ENCODE measurements around the gene OR2W1. TPM values are rescaled to one million over a fixed set of nuclear protein-coding genes. Genes with fewer than 3 reads are reported as not detected.

The OR2W1 gene
- polyA plus RNA-seq, 1 of the 3 experiments (the other 2 are of a cell fraction) = not detected

GRCh38 chr6:29087213-29087612, 42.2 kb upstream of the OR2W1 start, which contains the start of gene OR2B3:
TSS of gene OR2B3 (minus strand) at chr6:29087313. CDS start at chr6:29087248, 65 bp downstream.
- no peak within 1 kb of the TSS for H3K4me2 ChIP-seq
- H4K20me1 ChIP-seq (ENCODE audit: insufficient read depth) = no peaks in the 10 kb centered on the region
- H3K9me3 ChIP-seq = no peaks in the 10 kb centered on the region
- ChIA-PET CTCF (no interaction called here), POLR2A (no interaction called here)
- peaks cover 3% of the 10 kb centered on the region; the same call in 1 of the 2 replicates for H3K27me3 ChIP-seq (ENCODE audit: insufficient read depth)
- H3K36me3 ChIP-seq (replicated peaks in 1 of 2; ENCODE audit: control insufficient read depth in 1 of 2, insufficient read depth in 2 of 2, low read length in 1 of 2) = no peaks in the 10 kb centered on the region
- H3K79me2 ChIP-seq (ENCODE audit: insufficient read depth) = no peaks in the 10 kb centered on the region
- no peak within 1 kb of the TSS for H3K9ac ChIP-seq
- no peaks in the 10 kb centered on the region for H3F3A ChIP-seq (replicated peaks; ENCODE audit: insufficient read depth)
- H3K9me2 ChIP-seq = no peaks in the 10 kb centered on the region
- no peak within 1 kb of the TSS for H2AFZ ChIP-seq (ENCODE audit: low read depth)
- H3K27ac ChIP-seq (ENCODE audit: low read depth in 2 of 2, low read length in 1 of 2) = no peak within 1 kb of the TSS
- TF ChIP-seq MAX (IDR thresholded peaks at IDR 0.05; ENCODE audit: low read depth) = no peak
- no peak for TF ChIP-seq SIN3A (IDR thresholded peaks at IDR 0.05; ENCODE audit: borderline replicate concordance, low read depth, low read length)
- TF ChIP-seq ZBTB33 (IDR thresholded peaks at IDR 0.05; ENCODE audit: borderline replicate concordance, low read depth) = no peak
- no peak for TF ChIP-seq RAD21 (IDR thresholded peaks at IDR 0.05; ENCODE audit: low read length)
- TF ChIP-seq GABPA (IDR thresholded peaks at IDR 0.05; ENCODE audit: low read depth) = no peak
- H3K4me3 ChIP-seq (ENCODE audit: low read depth in 2 of 2, low read length in 1 of 2) = no peak within 1 kb of the TSS
- WGBS (ENCODE audit: low lambda C conversion rate) = 0% methylated on average over 1 of the region's 1 CpG
- no peak for DNase-seq
- no peaks in the 10 kb centered on the region for H3K4me1 ChIP-seq (ENCODE audit: control insufficient read depth in 1 of 2, insufficient read depth in 2 of 2, low read depth in 1 of 2, low read length in 1 of 2)

GRCh38 chr6:29082457-29082856, 37.5 kb upstream of the OR2W1 start:
- POLR2A ChIA-PET = no interaction called here

More at GRCh38 chr6:29082457-29082856, 37.5 kb upstream of the OR2W1 start:
- no peak overlapping the region for H3K9ac ChIP-seq
- H3K4me3 ChIP-seq (ENCODE audit: low read depth in 2 of 2, low read length in 1 of 2) = no peak overlapping the region
- no peaks in the 10 kb centered on the region for H3F3A ChIP-seq (replicated peaks; ENCODE audit: insufficient read depth)
- no peaks in the 10 kb centered on the region for H3K79me2 ChIP-seq (ENCODE audit: insufficient read depth)
- no peaks in the 10 kb centered on the region for H3K9me3 ChIP-seq
- H2AFZ ChIP-seq (ENCODE audit: low read depth) = no peak overlapping the region
- H3K4me2 ChIP-seq = no peak overlapping the region
- H3K27me3 ChIP-seq (ENCODE audit: insufficient read depth) = peaks cover 4% of the 10 kb centered on the region; the same call in 1 of the 2 replicates
- no peaks in the 10 kb centered on the region for H3K4me1 ChIP-seq (ENCODE audit: control insufficient read depth in 1 of 2, insufficient read depth in 2 of 2, low read depth in 1 of 2, low read length in 1 of 2)
- no peak for TF ChIP-seq FOXM1 (IDR thresholded peaks at IDR 0.05; ENCODE audit: low read depth)
- TF ChIP-seq CHD2 (IDR thresholded peaks at IDR 0.05; ENCODE audit: low read length, partially characterized antibody) = no peak
- TF ChIP-seq TAF1 (IDR thresholded peaks at IDR 0.05; ENCODE audit: borderline replicate concordance, low read depth, low read length) = no peak
- TF ChIP-seq ELF1 (IDR thresholded peaks at IDR 0.05) = no peak
- no peak for TF ChIP-seq TCF12 (IDR thresholded peaks at IDR 0.05)
- no peak for TF ChIP-seq PBX3 (IDR thresholded peaks at IDR 0.05)
- TF ChIP-seq USF1 (IDR thresholded peaks at IDR 0.05; ENCODE audit: borderline replicate concordance, low read depth) = no peak
- TF ChIP-seq EP300 (IDR thresholded peaks at IDR 0.05; ENCODE audit: borderline replicate concordance in 1 of 2, low read depth in 1 of 2, low read length in 1 of 2) = no peak
- TF ChIP-seq MEF2A (IDR thresholded peaks at IDR 0.05; ENCODE audit: borderline replicate concordance, low read depth) = no peak
- no peak overlapping the region for H3K27ac ChIP-seq (ENCODE audit: low read depth in 2 of 2, low read length in 1 of 2)
- CTCF ChIA-PET = no interaction called here
- H3K36me3 ChIP-seq (replicated peaks in 1 of 2; ENCODE audit: control insufficient read depth in 1 of 2, insufficient read depth in 2 of 2, low read length in 1 of 2) = no peaks in the 10 kb centered on the region
- no peaks in the 10 kb centered on the region for H4K20me1 ChIP-seq (ENCODE audit: insufficient read depth)
- 15% methylated on average over 10 of the region's 15 CpGs for WGBS (ENCODE audit: low lambda C conversion rate)
- DNase-seq = no peak
- H3K9me2 ChIP-seq = no peaks in the 10 kb centered on the region
